ENCODE results near the gene FOXP1.

DNA sequence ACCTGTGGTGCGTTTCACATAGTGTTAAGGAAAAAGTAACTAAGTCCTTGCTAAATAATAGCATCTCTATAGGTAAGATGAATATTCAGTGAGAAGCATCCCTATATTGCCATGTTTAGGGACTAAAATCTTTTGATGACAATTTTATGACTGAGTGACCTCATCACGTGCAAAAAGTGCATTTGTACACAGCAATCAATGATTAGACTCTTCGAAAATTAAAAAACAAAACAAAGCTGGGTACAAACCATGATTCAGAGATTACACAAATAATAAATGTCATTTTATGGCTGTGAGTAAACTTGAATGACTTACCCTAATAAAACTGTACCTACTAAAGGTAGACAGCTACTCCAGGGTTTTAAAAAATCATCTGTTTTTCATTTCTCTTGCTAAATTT, 505.3 kb downstream of the FOXP1 start:
- TF ChIP-seq CTCF (IDR thresholded peaks at IDR 0.05) (no peak), POLR2A (IDR thresholded peaks at IDR 0.05) (no peak)
